Vagina (tissue), 2 donors: ENCODE measurements around the gene PPP6R2. TPM values are rescaled to one million over a fixed set of nuclear protein-coding genes. Genes with fewer than 3 reads are reported as not detected.
A peak's percentile ranks its signal among the peaks of the same experiment; 100 is the strongest.

Experiments
- DNase-seq, 2 donors: peaks; one replicate each; pipeline ENCODE4 v3.0.0-alpha.2; 2017; ENCODE audit errors: extremely low spot score in 2 of 2
- H3K27ac ChIP-seq: fragments of 200-600 bp; sonication (generic); one replicate; pipeline ENCODE4 v1.5.1; 2019
- H3K27me3 ChIP-seq: fragments of 200-600 bp; sonication (generic); one replicate; pipeline ENCODE4 v1.5.1; 2019
- H3K36me3 ChIP-seq, 2 donors: fragments of 200-600 bp; sonication (generic); one replicate each; pipeline ENCODE4 v1.5.1; 2017 to 2019
- H3K4me1 ChIP-seq: fragments of 200-600 bp; sonication (generic); one replicate; pipeline ENCODE4 v1.5.1; 2019
- H3K4me3 ChIP-seq, 2 donors: fragments of 200-600 bp; sonication (generic); 1 replicate in 1 of 2; 2 replicates in 1 of 2; pipeline ENCODE4 v1.5.1; 2016 to 2019
- H3K9me3 ChIP-seq: fragments of 200-600 bp; sonication (generic); one replicate; pipeline ENCODE4 v1.5.1; 2019
- CTCF ChIP-seq, 3 experiments: fragments of 450-650 bp in 2 of 3; fragments of 200-600 bp in 1 of 3; sonication (generic) in 1 of 3; IDR thresholded peaks; one replicate each; pipeline ENCODE4 v1.5.1; 2017 to 2019; ENCODE audit warnings: antibody characterized with exemption in 3 of 3, mild to moderate bottlenecking in 2 of 3, moderate library complexity in 2 of 3
- POLR2A ChIP-seq, 2 donors: fragments of 450-650 bp; IDR thresholded peaks; one replicate each; pipeline ENCODE4 v1.6.1; 2017; ENCODE audit warnings: antibody characterized with exemption in 2 of 2, mild to moderate bottlenecking in 2 of 2, moderate library complexity in 2 of 2
- POLR2AphosphoS5 ChIP-seq, 2 donors: sonication (generic); formaldehyde crosslinking; IDR thresholded peaks; one replicate each; pipeline ENCODE4 v1.9.0; 2017; ENCODE audit warnings: antibody characterized with exemption in 2 of 2, mild to moderate bottlenecking in 2 of 2, low read depth in 1 of 2; ENCODE audit not compliant: insufficient read depth in 1 of 2
- intact Hi-C: fragments of 100-400 bp; cut with DNase I; formaldehyde crosslinking; loops from one replicate; pipeline ENCODE4 v1.15.1; 2023
- total RNA-seq: library from RNA; depleted of rRNA; stranded (reverse); fragments of >200 nt; gene quantifications from one replicate; pipeline ENCODE4 v1.2.3, GENCODE V29; 2016

Gene PPP6R2
- total RNA-seq, 1 donor from 2014 or later, result 49.1 TPM

DNA sequence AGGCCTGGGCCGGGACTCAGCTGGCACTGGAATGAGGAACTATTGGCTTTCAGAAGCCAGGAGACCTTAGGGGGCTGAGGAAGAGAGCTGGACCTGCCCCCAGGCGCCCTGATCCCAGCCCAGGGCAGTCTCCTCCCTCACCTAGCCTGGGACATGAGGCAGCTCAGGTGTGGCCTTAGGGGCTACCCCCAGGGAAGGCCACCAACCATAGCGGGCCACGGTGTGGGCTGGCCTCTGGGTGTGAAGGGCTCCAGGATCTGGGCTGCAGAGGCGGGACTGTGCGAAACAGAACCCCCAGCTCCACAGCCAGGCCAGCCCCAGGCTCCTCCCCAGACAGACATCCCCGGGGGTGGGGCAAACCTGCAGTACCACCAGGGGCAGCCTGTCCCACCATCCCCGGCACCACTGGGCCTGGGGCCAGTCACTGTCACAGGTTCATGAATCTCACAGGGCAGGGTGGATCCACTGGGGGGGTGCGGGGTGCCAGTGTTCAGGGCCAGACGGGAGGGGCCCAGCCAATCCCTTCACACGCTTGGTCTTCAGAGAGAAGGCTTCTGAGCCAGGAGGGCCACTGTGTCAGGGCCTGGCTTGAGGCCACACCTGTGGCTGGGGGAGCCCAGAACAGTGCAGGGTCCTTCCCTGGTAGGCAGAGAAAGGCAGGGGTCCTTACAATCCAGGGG lies 39.1 kb upstream of the PPP6R2 start:
- H3K4me3 ChIP-seq, result peak overlapping the region; percentile 58 to 66
- H3K27ac ChIP-seq, result peak overlapping the region; percentile 90
- TF ChIP-seq CTCF (IDR thresholded peaks at IDR 0.05) (no peak), POLR2A (IDR thresholded peaks at IDR 0.05) (no peak), POLR2AphosphoS5 (IDR thresholded peaks at IDR 0.05; ENCODE audit: insufficient read depth in 1 of 2, low read depth in 1 of 2) (peak in 1 of 2 donors; percentile 30)
- no peak for DNase-seq
- intact Hi-C loops, result no loop called here
- H3K9me3 ChIP-seq, result no peaks in the 10 kb centered on the region
- H3K27me3 ChIP-seq, result no peaks in the 10 kb centered on the region
- no peaks in the 10 kb centered on the region for H3K36me3 ChIP-seq
- H3K4me1 ChIP-seq, result peaks cover 83% of the 10 kb centered on the region

GRCh38 chr22:50304528-50305392 lies 38.4 kb upstream of the PPP6R2 start:
- peak overlapping the region; percentile 90 for H3K27ac ChIP-seq
- TF ChIP-seq POLR2AphosphoS5 (IDR thresholded peaks at IDR 0.05; ENCODE audit: insufficient read depth in 1 of 2, low read depth in 1 of 2) (peak in 1 of 2 donors; percentile 4), POLR2A (IDR thresholded peaks at IDR 0.05) (no peak)
- peak overlapping the region; percentile 58 to 66 for H3K4me3 ChIP-seq
- no peaks in the 10 kb centered on the region for H3K9me3 ChIP-seq
- no peak for DNase-seq
- peaks cover 80% of the 10 kb centered on the region for H3K4me1 ChIP-seq
- H3K27me3 ChIP-seq, result no peaks in the 10 kb centered on the region
- intact Hi-C loops, result no loop called here
- H3K36me3 ChIP-seq, result no peaks in the 10 kb centered on the region

DNA sequence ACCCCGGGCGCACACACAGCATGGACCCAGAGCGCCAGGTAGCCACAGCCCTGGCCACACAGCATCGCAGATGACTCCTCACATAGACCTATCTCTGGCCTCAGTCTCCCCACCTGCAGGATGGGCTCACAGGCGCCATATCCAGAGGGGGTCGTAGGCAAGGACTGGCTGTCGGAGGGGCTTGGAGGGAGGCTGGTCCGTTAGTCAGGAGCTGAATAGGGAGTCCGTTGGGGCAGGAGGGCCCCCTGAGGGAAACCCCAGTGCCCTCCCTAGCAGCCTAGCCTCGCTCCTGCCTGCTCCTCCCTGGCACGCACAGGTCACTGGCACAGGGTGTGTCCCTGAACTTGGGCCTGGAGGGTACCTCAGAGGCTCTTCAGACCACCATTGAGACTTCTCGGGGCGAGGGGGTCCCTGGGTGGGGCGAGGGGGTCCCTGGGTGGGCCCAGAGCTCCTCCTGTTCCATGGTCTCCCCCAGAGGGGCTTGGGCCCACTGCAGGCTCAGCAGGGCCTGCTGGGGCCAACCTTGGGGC lies 37.7 kb upstream of the PPP6R2 start:
- intact Hi-C loops, result no loop called here
- no peak for DNase-seq
- H3K36me3 ChIP-seq, result no peaks in the 10 kb centered on the region
- H3K27ac ChIP-seq, result peak overlapping the region; percentile 90
- H3K9me3 ChIP-seq, result no peaks in the 10 kb centered on the region
- TF ChIP-seq POLR2A (IDR thresholded peaks at IDR 0.05) (no peak), CTCF (IDR thresholded peaks at IDR 0.05) (no peak), POLR2AphosphoS5 (IDR thresholded peaks at IDR 0.05; ENCODE audit: insufficient read depth in 1 of 2, low read depth in 1 of 2) (no peak)
- H3K4me3 ChIP-seq, result peak overlapping the region; percentile 58 to 66
- peaks cover 73% of the 10 kb centered on the region for H3K4me1 ChIP-seq
- H3K27me3 ChIP-seq, result no peaks in the 10 kb centered on the region

- Histone ChIP-seq H3K4me3 (peak overlapping the region; percentile 58 to 66), H3K4me1 (peaks cover 67% of the 10 kb centered on the region), H3K36me3 (no peaks in the 10 kb centered on the region), H3K27ac (peak overlapping the region; percentile 90), H3K27me3 (no peaks in the 10 kb centered on the region), H3K9me3 (no peaks in the 10 kb centered on the region)
- TF ChIP-seq CTCF (IDR thresholded peaks at IDR 0.05), result no peak
- peak; percentile 79 to 80 for TF ChIP-seq POLR2AphosphoS5 (IDR thresholded peaks at IDR 0.05; ENCODE audit: insufficient read depth in 1 of 2, low read depth in 1 of 2)
- DNase-seq, result peak in 1 of 2 donors; percentile 94
- intact Hi-C loops, result no loop called here
Observed at GRCh38 chr22:50305923-50306566, 37.1 kb upstream of the PPP6R2 start.
